CD4-positive, alpha-beta T cell treated with Interleukin-6 for 4 hours (primary cell): Measurements from ENCODE around the gene DAD1.

Experiments used
- DNase-seq: peaks from one replicate; pipeline ENCODE4 v3.0.0-alpha.2; 2020; ENCODE audit warnings: mixed read lengths

DAD1 gene

DNA sequence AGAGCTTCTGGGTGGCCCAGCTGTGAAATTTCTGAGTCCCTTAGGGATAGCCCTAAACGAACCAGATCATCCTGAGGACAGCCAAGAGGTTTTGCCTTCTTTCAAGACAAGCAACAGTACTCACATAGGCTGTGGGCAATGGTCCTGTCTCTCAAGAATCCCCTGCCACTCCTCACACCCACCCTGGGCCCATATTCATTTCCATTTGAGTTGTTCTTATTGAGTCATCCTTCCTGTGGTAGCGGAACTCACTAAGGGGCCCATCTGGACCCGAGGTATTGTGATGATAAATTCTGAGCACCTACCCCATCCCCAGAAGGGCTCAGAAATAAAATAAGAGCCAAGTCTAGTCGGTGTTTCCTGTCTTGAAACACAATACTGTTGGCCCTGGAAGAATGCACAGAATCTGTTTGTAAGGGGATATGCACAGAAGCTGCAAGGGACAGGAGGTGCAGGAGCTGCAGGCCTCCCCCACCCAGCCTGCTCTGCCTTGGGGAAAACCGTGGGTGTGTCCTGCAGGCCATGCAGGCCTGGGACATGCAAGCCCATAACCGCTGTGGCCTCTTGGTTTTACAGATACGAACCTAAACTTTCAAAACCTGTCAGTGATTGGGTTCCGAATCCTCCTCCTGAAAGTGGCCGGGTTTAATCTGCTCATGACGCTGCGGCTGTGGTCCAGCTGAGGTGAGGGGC lies 38.9 kb downstream of the DAD1 start:
- peak; percentile 80 for DNase-seq

DNA sequence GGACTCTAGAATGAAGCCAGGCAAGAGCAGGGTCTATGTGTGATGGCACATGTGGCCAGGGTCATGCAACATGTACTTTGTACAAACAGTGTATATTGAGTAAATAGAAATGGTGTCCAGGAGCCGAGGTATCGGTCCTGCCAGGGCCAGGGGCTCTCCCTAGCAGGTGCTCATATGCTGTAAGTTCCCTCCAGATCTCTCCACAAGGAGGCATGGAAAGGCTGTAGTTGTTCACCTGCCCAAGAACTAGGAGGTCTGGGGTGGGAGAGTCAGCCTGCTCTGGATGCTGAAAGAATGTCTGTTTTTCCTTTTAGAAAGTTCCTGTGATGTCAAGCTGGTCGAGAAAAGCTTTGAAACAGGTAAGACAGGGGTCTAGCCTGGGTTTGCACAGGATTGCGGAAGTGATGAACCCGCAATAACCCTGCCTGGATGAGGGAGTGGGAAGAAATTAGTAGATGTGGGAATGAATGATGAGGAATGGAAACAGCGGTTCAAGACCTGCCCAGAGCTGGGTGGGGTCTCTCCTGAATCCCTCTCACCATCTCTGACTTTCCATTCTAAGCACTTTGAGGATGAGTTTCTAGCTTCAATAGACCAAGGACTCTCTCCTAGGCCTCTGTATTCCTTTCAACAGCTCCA lies 39.6 kb downstream of the DAD1 start:
- no peak for DNase-seq

DNA sequence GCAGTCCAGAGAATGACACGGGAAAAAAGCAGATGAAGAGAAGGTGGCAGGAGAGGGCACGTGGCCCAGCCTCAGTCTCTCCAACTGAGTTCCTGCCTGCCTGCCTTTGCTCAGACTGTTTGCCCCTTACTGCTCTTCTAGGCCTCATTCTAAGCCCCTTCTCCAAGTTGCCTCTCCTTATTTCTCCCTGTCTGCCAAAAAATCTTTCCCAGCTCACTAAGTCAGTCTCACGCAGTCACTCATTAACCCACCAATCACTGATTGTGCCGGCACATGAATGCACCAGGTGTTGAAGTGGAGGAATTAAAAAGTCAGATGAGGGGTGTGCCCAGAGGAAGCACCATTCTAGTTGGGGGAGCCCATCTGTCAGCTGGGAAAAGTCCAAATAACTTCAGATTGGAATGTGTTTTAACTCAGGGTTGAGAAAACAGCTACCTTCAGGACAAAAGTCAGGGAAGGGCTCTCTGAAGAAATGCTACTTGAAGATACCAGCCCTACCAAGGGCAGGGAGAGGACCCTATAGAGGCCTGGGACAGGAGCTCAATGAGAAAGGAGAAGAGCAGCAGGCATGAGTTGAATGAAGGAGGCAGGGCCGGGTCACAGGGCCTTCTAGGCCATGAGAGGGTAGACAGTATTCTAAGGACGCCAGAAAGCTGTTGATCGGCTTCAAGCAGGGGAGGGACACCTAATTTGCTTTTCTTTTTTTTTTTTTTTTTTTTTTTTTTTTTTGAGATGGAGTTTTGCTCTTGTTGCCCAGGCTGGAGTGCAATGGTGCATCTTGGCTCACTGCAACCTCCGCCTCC lies 40.9 kb downstream of the DAD1 start:
- DNase-seq: peak; percentile 40

DNA sequence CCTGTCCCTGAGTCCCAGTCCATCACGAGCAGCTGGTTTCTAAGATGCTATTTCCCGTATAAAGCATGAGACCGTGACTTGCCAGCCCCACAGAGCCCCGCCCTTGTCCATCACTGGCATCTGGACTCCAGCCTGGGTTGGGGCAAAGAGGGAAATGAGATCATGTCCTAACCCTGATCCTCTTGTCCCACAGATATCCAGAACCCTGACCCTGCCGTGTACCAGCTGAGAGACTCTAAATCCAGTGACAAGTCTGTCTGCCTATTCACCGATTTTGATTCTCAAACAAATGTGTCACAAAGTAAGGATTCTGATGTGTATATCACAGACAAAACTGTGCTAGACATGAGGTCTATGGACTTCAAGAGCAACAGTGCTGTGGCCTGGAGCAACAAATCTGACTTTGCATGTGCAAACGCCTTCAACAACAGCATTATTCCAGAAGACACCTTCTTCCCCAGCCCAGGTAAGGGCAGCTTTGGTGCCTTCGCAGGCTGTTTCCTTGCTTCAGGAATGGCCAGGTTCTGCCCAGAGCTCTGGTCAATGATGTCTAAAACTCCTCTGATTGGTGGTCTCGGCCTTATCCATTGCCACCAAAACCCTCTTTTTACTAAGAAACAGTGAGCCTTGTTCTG lies 41.6 kb downstream of the DAD1 start:
- peak; percentile 31 for DNase-seq

DNA sequence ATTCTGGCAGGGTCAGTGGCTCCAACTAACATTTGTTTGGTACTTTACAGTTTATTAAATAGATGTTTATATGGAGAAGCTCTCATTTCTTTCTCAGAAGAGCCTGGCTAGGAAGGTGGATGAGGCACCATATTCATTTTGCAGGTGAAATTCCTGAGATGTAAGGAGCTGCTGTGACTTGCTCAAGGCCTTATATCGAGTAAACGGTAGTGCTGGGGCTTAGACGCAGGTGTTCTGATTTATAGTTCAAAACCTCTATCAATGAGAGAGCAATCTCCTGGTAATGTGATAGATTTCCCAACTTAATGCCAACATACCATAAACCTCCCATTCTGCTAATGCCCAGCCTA lies 42.3 kb downstream of the DAD1 start:
- peak; percentile 35 for DNase-seq

GRCh38 chr14:22545842-22546721 lies 42.9 kb downstream of the DAD1 start:
- peak; percentile 31 for DNase-seq

DNA sequence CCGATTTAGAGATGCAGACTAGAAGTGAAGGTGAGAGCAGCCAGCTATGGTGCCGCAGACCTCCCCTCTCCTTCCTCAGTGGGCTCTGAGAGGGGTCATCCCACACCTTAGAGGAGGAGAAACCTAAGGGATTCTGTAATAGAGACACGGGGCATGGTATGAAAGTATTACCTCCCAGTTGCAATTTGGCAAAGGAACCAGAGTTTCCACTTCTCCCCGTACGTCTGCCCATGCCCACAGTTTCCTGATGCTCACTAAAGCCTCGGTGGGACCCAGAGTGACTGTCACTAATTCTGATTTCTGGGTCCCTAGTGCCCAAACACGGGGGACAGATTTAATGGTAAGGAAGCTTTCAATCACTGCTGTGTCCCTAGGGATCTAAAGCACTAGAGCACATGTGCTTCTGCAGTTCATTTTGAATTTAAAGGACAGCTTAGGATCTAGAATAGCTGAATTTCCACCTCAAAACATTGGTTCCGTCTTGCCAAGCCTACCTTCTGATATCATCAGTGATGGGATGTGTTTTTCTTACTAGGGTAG lies 44.1 kb downstream of the DAD1 start:
- DNase-seq: peak; percentile 23

GRCh38 chr14:22544406-22544805 lies 44.6 kb downstream of the DAD1 start:
- peak; percentile 1 for DNase-seq

DNA sequence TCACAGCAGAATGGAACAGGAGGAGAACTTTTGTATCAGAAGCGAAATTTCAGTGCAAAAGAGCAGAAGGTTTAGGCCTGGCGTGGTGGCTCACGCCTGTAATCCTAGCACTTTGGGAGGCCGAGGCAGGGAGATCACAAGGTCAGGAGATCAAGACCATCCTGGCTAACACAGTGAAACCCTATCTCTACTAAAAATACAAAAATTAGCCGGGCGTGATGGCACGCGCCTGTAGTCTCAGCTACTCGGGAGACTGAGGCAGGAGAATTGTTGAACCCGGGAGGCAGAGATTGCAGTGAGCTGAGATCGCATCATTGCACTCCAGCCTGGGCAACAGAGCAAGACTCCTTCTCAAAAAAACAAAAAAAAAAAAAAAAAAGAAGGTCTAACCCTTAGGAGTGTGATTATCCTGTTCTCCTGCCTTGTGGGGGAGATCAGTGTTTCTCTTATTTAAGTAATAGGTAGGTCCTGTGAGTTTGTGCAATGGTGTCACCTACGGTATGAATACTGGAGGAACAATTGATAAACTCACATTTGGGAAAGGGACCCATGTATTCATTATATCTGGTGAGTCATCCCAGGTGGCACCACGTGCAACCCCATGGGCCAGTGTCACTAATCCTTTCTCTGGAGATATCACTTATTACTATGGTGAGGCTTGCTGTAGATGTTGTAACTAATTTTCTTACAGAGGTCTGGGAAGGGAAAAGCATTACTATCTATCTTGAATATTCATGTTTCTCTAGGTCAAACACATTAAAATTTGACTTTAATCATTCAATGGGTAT lies 45.3 kb downstream of the DAD1 start:
- DNase-seq: peak; percentile 44

- no peak for DNase-seq
Observed at GRCh38 chr14:22542360-22542759, 46.7 kb downstream of the DAD1 start.

DNA sequence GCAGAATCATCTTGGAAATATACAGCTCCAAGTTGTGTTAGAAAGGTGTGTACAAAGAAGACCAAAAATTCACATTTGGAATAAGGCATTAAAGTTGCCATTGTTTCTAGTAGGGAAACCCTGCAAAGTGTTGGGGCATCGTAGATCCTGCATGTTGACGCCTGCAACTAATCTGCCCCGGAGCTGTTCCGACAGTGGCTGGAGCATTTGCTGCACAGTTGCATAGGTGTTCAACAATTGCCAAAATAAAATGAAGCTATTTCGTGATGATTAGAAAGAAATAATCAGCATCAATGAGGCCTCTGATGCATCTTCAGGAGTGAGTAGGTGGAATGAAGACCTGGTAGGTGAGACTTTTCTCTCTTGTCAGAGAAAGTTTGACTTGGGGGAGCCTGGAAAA lies 47.3 kb downstream of the DAD1 start:
- peak; percentile 31 for DNase-seq

GRCh38 chr14:22540811-22541360 lies 48.1 kb downstream of the DAD1 start:
- DNase-seq: peak; percentile 24

DNA sequence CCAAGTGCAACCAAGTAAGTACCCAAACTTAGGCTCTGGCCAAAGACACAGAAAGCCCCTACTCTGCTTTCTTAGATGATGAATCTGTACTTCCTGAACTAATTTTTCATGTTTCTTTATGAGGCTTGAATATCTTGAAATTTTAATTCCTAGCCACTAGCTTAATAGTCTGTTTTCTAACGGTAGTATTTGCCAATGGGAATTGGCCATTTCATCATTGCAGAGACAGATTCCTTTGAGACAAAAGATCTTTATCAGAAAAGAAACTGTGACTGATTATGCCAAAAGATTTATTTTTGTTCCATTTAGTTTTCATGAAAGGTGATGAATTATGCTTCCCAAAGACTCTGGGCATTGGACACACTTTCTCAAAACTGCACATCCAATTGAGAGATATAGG lies 48.7 kb downstream of the DAD1 start:
- no peak for DNase-seq

DNA sequence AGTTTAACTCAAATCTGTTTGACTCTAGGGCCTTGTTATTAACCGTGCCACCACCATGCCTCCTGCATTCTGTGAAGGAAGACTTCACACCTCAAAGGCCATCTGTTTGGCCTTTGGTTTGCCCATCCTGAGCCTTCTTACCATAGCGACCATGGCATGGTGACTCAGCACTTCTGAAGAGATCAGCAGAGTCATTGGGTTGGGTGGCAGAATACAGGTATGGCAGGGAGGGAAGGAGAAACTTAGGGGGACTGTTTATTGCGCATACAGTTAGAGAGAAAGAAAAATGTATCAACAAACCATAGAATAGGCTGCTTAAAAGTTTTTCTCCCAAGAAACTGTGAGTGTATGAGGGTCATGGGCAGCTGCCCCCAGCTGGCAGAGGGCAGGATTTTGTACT lies 49.2 kb downstream of the DAD1 start:
- DNase-seq: peak; percentile 55

DNA sequence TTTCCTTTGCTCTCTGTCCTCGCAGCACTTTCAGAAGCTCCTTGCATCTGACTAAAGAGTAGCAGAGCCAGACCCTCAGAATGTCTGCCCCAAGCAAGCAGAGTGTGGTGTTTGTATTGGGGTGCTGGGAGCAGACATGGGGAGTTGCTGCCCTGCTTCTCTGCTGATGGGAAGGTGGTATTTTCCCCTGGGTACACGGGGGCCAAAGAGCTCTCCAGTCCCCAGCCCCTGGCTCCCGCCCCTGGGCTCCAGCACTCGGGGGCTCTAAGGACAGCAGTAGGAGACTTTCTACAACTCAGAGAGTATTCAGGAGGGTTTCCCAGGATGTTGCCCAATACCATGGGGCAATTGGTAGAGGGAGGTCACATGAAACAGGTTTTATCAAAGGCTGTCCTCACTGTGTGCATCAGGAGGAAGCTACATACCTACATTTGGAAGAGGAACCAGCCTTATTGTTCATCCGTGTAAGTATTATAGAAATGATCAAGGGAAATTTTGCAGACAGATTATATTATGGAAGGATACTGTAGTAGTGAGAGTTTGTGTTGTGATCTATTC lies 50.3 kb downstream of the DAD1 start:
- DNase-seq: peak; percentile 21

DNA sequence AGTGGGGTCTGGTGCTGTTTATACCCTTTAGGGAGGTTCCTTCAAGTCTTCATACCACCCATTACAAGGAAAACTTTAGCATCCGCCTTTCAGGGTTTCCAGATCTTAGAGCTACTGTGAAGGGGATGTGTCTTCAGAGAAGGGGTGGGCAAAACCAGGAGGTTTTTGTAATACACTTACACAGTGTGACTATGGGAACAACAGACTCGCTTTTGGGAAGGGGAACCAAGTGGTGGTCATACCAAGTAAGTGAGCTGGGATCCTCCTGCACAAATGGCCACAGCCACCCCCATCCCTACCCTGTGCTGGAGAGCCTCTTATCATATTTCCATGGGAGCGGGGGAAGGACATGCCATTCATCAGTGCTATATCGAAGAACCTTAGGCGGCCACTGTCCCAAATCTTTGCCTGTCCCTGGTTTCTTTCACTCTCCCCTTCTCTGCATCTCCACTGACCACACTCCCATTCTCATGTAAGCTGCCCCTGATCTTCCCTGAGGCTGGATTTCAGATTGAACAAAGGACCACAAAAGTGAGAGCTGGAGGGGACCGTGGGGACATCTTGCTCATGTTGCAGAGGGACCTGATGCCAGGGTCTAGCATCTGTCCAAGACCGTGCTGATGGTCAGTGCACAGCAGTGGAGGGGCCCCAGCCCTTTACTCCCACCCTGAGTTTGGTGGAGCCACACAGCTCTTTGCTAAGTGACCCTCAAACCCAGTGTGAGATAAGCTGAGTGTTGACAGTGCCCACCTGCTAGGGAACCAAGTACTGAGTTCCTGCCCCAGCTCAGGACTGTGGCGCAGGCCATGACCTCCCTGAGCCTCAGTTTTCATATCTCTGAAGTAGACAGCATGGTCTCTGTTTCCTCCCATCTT lies 51.4 kb downstream of the DAD1 start:
- DNase-seq: peak; percentile 20

DNA sequence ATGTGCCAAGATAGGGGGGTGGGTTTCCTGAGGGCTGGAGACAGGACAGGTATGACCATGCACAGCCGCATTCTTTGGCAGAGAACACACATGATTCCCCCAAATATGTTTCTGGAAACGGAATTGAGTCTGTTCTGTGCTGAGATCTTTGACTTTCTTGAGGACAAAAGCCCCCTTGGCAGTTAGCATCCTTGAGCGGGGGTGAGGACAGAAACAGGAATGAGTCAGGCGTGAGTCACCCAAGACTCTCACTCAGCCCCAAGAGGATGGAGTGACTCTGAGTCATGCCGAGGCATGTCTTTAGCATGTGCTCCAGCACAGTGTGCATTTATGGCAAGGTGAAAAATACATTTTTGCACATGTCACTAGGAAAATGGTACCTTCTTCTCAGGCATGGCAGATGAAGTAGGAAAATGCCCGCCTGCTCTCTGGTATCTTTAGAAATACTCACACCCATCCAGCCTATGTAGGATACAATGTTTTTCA lies 52.1 kb downstream of the DAD1 start:
- peak; percentile 90 for DNase-seq

GRCh38 chr14:22535916-22536315 lies 53.1 kb downstream of the DAD1 start:
- peak; percentile 28 for DNase-seq

- DNase-seq: peak; percentile 2
Observed at GRCh38 chr14:22535126-22535525, 53.9 kb downstream of the DAD1 start.
